ENCODE data around the gene PACS1. TPM values are rescaled to one million over a fixed set of nuclear protein-coding genes. Genes with fewer than 3 reads are reported as not detected.

The PACS1 gene
- total RNA-seq, 1 experiment from 2014 or later: 100 TPM

DNA sequence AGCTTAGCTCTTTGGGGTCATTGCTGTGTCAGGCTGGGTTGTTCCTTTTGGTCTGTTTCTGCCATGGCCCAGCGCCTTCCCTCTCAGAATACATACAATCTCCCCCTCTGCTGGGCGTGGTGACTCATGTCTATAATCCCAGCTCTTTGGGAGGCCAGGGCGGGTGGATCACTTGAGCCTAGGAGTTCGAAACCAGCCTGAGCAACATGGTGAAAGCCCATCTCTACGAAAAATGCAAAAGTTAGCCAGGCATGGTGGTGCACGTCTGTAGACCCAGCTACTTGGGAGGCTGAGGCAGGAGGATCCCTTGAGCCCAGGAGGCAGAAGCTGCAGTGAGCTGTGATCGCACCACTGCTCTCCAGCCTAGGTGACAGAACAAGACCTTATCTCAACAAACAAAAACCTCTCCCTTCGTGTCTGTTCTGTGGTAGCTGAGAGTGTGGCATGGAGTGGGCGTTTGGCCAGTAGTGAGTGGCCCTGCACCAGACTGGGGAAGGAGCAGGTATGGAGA is 151.7 kb downstream of the PACS1 start:
- DNase-seq: no peak
- H2AFZ ChIP-seq: no peak overlapping the region
- CTCF ChIA-PET: interaction anchor here (0.5 to 1.1 kb wide), 6 partner anchors 15 to 1099 kb away, joined by 3 to 12 read pairs (median 4); no protein-coding TSS in a partner anchor
- H3K4me2 ChIP-seq: no peak overlapping the region
- BruUV-seq (replicated peaks): no TSS peak
- no peaks in the 10 kb centered on the region for H4K20me1 ChIP-seq (ENCODE audit: insufficient read depth)
- no peaks in the 10 kb centered on the region for H3K79me2 ChIP-seq (ENCODE audit: low read depth)
- intact Hi-C loops (cut with micrococcal nuclease; ENCODE audit: unreplicated experiment): loop anchor here (2.0 to 5.0 kb wide), 3 partner anchors 115 to 166 kb away; partner anchors contain the start of gene RIN1
- TF ChIP-seq EZH2 (IDR thresholded peaks at IDR 0.05; ENCODE audit: low read depth) (no peak), CTCF (conservative IDR thresholded peaks at IDR 0.05) (no peak)
- H3F3A ChIP-seq (ENCODE audit: insufficient read depth, low read depth): peaks cover 7% of the 10 kb centered on the region; the same call in 1 of the 2 replicates
- H3K27me3 ChIP-seq (ENCODE audit: insufficient read depth, low read depth): no peaks in the 10 kb centered on the region
- H3K9me3 ChIP-seq (ENCODE audit: insufficient read depth, low read depth): no peaks in the 10 kb centered on the region
- POLR2A ChIA-PET (ENCODE audit: unreplicated experiment): interaction anchor here (0.7 kb wide), 1 partner anchor 63 kb away, joined by 7 read pairs; no protein-coding TSS in a partner anchor
- no peak overlapping the region for H3K27ac ChIP-seq
- no peaks in the 10 kb centered on the region; the same call in 1 of the 2 replicates for H3K4me1 ChIP-seq (replicated peaks; ENCODE audit: insufficient read depth)
- no peak overlapping the region for H3K4me3 ChIP-seq
- no peaks in the 10 kb centered on the region for H3K9me2 ChIP-seq (ENCODE audit: insufficient read depth)
- H3K36me3 ChIP-seq (ENCODE audit: low read depth): no peaks in the 10 kb centered on the region

DNA sequence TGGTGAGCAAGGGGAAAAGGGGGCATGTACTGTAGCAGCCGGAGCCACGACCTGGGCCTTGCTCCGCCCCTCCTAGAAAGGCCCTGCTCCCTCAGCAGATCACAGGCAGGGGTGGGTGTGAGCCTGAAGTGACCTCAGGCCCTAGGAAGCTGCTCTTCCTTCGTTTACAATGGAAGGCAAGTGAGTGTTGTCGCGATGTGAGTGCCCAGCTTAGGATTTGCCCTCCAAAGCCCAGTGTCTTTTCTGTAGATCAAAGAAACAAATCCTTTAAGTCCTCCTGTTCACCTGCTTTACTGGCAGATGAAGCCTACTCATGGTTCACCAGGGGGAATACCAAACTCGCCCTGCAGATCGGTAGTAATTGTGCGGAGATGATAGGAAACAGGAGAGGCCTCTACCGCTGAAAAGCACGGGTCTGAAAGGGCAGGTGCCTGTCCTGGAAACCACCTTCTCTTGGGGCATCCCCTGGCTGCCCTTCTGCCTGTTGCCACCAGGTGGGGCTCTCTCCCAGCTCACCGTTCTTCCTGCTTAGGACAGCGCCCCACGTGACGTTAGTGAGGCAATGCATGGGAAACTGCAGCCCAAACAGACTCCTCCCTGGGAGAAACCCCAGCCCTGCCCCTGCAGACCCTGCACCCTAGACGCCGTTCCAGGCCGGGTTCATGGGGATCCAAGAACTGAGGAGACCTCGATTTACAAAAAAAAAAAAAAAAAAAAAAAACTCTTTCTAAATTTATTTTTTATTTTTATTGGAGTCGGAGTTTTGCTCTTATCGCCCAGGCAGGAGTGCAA is 152.5 kb downstream of the PACS1 start:
- TF ChIP-seq CTCF (conservative IDR thresholded peaks at IDR 0.05) (peak; percentile 98), EZH2 (IDR thresholded peaks at IDR 0.05; ENCODE audit: low read depth) (no peak)
- Histone ChIP-seq H3K4me2 (no peak overlapping the region), H3K36me3 (ENCODE audit: low read depth) (no peaks in the 10 kb centered on the region), H3F3A (ENCODE audit: insufficient read depth, low read depth) (peaks cover 7% of the 10 kb centered on the region; the same call in 1 of the 2 replicates), H3K4me3 (no peak overlapping the region), H3K79me2 (ENCODE audit: low read depth) (no peaks in the 10 kb centered on the region), H3K9me3 (ENCODE audit: insufficient read depth, low read depth) (no peaks in the 10 kb centered on the region), H4K20me1 (ENCODE audit: insufficient read depth) (no peaks in the 10 kb centered on the region), H3K27me3 (ENCODE audit: insufficient read depth, low read depth) (no peaks in the 10 kb centered on the region), H3K27ac (no peak overlapping the region), H2AFZ (no peak overlapping the region), H3K9me2 (ENCODE audit: insufficient read depth) (no peaks in the 10 kb centered on the region), H3K4me1 (replicated peaks; ENCODE audit: insufficient read depth) (no peaks in the 10 kb centered on the region; the same call in 1 of the 2 replicates)
- ChIA-PET CTCF (interaction anchor here (0.6 to 1.1 kb wide), 8 partner anchors 14 to 1098 kb away, joined by 3 to 12 read pairs (median 4); no protein-coding TSS in a partner anchor), POLR2A (ENCODE audit: unreplicated experiment) (interaction anchor here (0.7 kb wide), 2 partner anchors 455 to 1548 kb away, joined by 18 read pairs; no protein-coding TSS in a partner anchor)
- peak; percentile 86 to 90 for DNase-seq
- BruUV-seq (replicated peaks): no TSS peak
- intact Hi-C loops (cut with micrococcal nuclease; ENCODE audit: unreplicated experiment): loop anchor here (2.0 to 5.0 kb wide), 3 partner anchors 114 to 165 kb away; partner anchors contain the start of gene RIN1

DNA sequence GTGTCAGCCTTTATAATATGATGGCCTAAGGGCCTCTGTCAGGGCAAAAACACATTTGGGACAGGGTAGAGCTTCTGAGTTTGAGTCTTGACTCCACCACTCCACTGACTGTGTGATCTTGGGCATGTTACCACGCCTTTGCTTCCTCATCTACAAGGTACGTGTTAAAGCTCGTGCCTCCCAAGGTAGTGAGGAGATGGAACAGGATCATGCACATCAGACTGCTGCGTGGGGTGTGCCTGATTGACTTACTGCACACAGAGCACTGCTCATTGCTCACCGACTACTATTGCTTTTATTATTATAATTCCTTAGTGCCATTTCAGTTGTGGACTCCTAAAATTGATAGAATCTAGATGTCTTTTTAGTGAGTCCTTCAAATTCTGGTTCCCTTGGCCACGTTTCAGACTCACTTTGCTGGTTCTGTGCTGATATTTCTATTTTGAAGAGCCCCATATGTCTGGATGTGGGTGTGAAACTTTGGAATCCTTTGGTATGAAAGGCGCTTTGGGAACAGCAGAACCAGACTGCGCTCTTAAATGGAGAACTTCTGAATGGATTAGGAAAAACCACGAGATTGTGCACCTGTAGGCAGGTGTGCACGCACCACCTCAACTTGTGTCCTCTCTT is 154.3 kb downstream of the PACS1 start:
- CTCF ChIA-PET: interaction anchor here (0.6 to 0.7 kb wide), 2 partner anchors 38 to 69 kb away, joined by 3 to 12 read pairs; no protein-coding TSS in a partner anchor
- TF ChIP-seq EZH2 (IDR thresholded peaks at IDR 0.05; ENCODE audit: low read depth) (no peak), CTCF (conservative IDR thresholded peaks at IDR 0.05) (no peak)

More for the DNA sequence above, 154.3 kb downstream of the PACS1 start:
- H3K9me3 ChIP-seq (ENCODE audit: insufficient read depth, low read depth): no peaks in the 10 kb centered on the region
- no peaks in the 10 kb centered on the region for H4K20me1 ChIP-seq (ENCODE audit: insufficient read depth)
- H3K27me3 ChIP-seq (ENCODE audit: insufficient read depth, low read depth): no peaks in the 10 kb centered on the region
- no peak overlapping the region for H3K4me3 ChIP-seq
- H2AFZ ChIP-seq: no peak overlapping the region
- no peaks in the 10 kb centered on the region; the same call in 1 of the 2 replicates for H3K4me1 ChIP-seq (replicated peaks; ENCODE audit: insufficient read depth)
- no peak overlapping the region for H3K4me2 ChIP-seq
- intact Hi-C loops (cut with micrococcal nuclease; ENCODE audit: unreplicated experiment): loop anchor here (5.0 kb wide), 2 partner anchors 142 to 163 kb away; no protein-coding TSS in a partner anchor
- H3K9me2 ChIP-seq (ENCODE audit: insufficient read depth): no peaks in the 10 kb centered on the region
- POLR2A ChIA-PET (ENCODE audit: unreplicated experiment): no interaction called here
- no peak overlapping the region for H3K27ac ChIP-seq
- BruUV-seq (replicated peaks): no TSS peak
- H3K79me2 ChIP-seq (ENCODE audit: low read depth): no peaks in the 10 kb centered on the region
- H3K36me3 ChIP-seq (ENCODE audit: low read depth): no peaks in the 10 kb centered on the region
- H3F3A ChIP-seq (ENCODE audit: insufficient read depth, low read depth): peaks cover 7% of the 10 kb centered on the region; the same call in 1 of the 2 replicates
- DNase-seq: no peak
